ENCODE measurements around the gene SYNPR. TPM values are rescaled to one million over a fixed set of nuclear protein-coding genes. Genes with fewer than 3 reads are reported as not detected.

Gene SYNPR
- total RNA-seq, 4 donors from 2014 or later: not detected

- Histone ChIP-seq H3K27me3 (no peaks in the 10 kb centered on the region), H3K36me3 (no peaks in the 10 kb centered on the region), H3K27ac (no peak overlapping the region), H3K4me3 (no peak overlapping the region), H3K4me1 (no peaks in the 10 kb centered on the region), H3K9me3 (no peaks in the 10 kb centered on the region)
- no peak for DNase-seq (ENCODE audit: low spot score in 2 of 2)
- 0 to 41% methylated on average over 1 of the region's 1 CpG for WGBS, 2 donors
- no peak for TF ChIP-seq EP300 (IDR thresholded peaks at IDR 0.05)
Observed at GRCh38 chr3:63613561-63613960, 335.5 kb downstream of the SYNPR start.

DNA sequence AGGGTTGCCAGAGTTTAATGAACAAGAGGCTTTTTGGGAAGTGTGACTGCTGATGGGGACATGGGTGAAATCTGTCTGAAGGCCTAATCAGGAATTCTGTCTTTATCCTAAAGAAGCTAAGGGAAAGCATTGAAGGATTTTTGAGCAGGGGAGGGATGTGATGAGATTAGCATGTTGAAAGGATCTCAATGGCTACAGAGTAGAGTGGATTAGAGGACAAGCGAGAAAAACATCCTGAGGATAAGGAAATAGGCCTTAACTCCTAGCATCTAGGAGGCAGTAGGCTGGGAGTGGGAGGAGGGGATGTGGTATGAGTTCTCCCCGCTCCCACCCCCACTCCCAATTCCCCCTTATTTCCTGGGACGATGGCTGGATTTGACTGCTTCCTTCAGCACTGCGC lies 339.3 kb downstream of the SYNPR start:
- TF ChIP-seq EP300 (IDR thresholded peaks at IDR 0.05) (no peak), POLR2A (IDR thresholded peaks at IDR 0.05) (no peak)
- TF ChIP-seq, protein P1, sequence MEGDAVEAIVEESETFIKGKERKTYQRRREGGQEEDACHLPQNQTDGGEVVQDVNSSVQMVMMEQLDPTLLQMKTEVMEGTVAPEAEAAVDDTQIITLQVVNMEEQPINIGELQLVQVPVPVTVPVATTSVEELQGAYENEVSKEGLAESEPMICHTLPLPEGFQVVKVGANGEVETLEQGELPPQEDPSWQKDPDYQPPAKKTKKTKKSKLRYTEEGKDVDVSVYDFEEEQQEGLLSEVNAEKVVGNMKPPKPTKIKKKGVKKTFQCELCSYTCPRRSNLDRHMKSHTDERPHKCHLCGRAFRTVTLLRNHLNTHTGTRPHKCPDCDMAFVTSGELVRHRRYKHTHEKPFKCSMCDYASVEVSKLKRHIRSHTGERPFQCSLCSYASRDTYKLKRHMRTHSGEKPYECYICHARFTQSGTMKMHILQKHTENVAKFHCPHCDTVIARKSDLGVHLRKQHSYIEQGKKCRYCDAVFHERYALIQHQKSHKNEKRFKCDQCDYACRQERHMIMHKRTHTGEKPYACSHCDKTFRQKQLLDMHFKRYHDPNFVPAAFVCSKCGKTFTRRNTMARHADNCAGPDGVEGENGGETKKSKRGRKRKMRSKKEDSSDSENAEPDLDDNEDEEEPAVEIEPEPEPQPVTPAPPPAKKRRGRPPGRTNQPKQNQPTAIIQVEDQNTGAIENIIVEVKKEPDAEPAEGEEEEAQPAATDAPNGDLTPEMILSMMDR (IDR thresholded peaks at IDR 0.05): no peak
- no peak for DNase-seq (ENCODE audit: low spot score in 2 of 2)
- no peaks in the 10 kb centered on the region for H3K9me3 ChIP-seq
- H3K4me1 ChIP-seq: no peaks in the 10 kb centered on the region
- 64 to 68% methylated on average over 4 of the region's 4 CpGs for WGBS, 2 donors
- no peak overlapping the region for H3K27ac ChIP-seq
- H3K4me3 ChIP-seq: no peak overlapping the region
- no peaks in the 10 kb centered on the region for H3K36me3 ChIP-seq
- no peaks in the 10 kb centered on the region for H3K27me3 ChIP-seq

DNA sequence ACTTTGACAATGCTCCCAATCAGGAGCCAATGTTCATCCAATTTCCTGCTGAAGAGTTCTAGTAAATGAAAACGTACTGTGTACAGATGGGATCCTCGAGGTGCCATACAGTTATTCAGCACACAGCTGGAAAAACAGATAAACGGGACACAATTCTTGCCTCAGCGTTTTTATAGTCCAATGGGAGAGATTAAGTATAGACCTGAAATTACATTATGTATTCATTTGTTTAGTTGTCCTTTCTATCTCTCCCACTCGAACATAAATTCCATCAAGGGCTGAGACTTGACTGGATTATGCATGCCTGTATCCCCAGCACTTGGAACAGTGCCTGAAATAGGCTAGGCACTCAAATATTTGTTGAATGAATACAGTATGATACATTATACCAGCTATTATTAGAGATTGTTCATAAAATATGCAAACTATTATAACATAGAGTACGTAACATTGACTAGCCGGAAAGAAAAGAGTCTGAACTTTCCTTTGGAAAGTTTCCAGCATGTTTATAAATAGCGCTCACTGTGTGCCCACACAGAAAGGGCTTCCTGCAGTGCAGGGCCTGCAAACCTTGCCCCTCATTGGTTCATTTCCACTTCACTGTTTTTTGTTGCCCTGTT lies 346.9 kb downstream of the SYNPR start:
- no peak overlapping the region for H3K27ac ChIP-seq
- H3K4me1 ChIP-seq: peaks cover 0 to 20% (median 2%) of the 10 kb centered on the region in 4 donors
- WGBS, 2 donors: 6 to 11% methylated on average over 8 of the region's 8 CpGs
- no peaks in the 10 kb centered on the region for H3K9me3 ChIP-seq
- H3K36me3 ChIP-seq: no peaks in the 10 kb centered on the region
- no peaks in the 10 kb centered on the region for H3K27me3 ChIP-seq
- TF ChIP-seq, protein P1 (IDR thresholded peaks at IDR 0.05): no peak
- no peak for TF ChIP-seq POLR2A (IDR thresholded peaks at IDR 0.05)
- no peak for TF ChIP-seq EP300 (IDR thresholded peaks at IDR 0.05)
- no peak overlapping the region for H3K4me3 ChIP-seq
- no peak for DNase-seq (ENCODE audit: low spot score in 2 of 2)

- Histone ChIP-seq H3K4me3 (no peak overlapping the region), H3K27me3 (no peaks in the 10 kb centered on the region), H3K27ac (no peak overlapping the region), H3K4me1 (no peaks in the 10 kb centered on the region), H3K9me3 (no peaks in the 10 kb centered on the region), H3K36me3 (no peaks in the 10 kb centered on the region)
- no peak for DNase-seq (ENCODE audit: low spot score in 2 of 2)
- TF ChIP-seq POLR2A (IDR thresholded peaks at IDR 0.05) (no peak), EP300 (IDR thresholded peaks at IDR 0.05) (no peak)
- TF ChIP-seq, protein P1 (IDR thresholded peaks at IDR 0.05): no peak
- 86% methylated on average over 4 of the region's 4 CpGs for WGBS, 2 donors
Observed at GRCh38 chr3:63631670-63632069, 353.6 kb downstream of the SYNPR start.

DNA sequence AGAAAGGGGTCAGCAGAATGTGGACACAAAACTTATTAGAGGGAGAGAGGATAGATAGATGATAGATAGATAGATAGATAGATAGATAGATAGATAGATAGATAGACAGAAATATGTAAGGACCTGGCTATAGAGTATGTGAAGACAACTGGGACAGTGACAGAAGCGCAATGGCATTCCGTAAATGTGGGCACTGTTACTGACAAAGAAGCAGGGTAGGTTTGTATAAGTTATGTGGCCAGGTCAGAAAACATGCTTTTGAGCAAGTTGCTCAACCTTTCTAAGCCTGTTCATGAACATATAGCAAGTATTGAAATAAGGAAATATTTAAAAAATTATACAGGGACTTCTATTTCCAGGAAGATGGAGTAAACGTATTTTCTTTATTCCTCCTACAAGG lies 357.1 kb downstream of the SYNPR start:
- DNase-seq (ENCODE audit: low spot score in 2 of 2): no peak
- Histone ChIP-seq H3K4me3 (no peak overlapping the region), H3K27ac (no peak overlapping the region), H3K27me3 (no peaks in the 10 kb centered on the region), H3K9me3 (no peaks in the 10 kb centered on the region), H3K36me3 (no peaks in the 10 kb centered on the region), H3K4me1 (no peaks in the 10 kb centered on the region)
- no peak for TF ChIP-seq POLR2A (IDR thresholded peaks at IDR 0.05)
- TF ChIP-seq EP300 (IDR thresholded peaks at IDR 0.05): no peak
- TF ChIP-seq, protein P1 (IDR thresholded peaks at IDR 0.05): no peak
- 90 to 91% methylated on average over 3 of the region's 3 CpGs for WGBS, 2 donors

GRCh38 chr3:63639806-63640205 lies 361.7 kb downstream of the SYNPR start:
- H3K9me3 ChIP-seq: peaks cover 0 to 7% (median 0%) of the 10 kb centered on the region in 4 donors
- H3K27me3 ChIP-seq: no peaks in the 10 kb centered on the region
- no peak overlapping the region for H3K27ac ChIP-seq
- no peak for DNase-seq (ENCODE audit: low spot score in 2 of 2)
- no peak overlapping the region for H3K4me3 ChIP-seq
- TF ChIP-seq EP300 (IDR thresholded peaks at IDR 0.05) (no peak), POLR2A (IDR thresholded peaks at IDR 0.05) (no peak)
- TF ChIP-seq, protein P1 (IDR thresholded peaks at IDR 0.05): no peak
- no peaks in the 10 kb centered on the region for H3K4me1 ChIP-seq
- 83 to 87% methylated on average over 2 of the region's 2 CpGs for WGBS, 2 donors
- H3K36me3 ChIP-seq: no peaks in the 10 kb centered on the region
